GM20431 (cell line): ENCODE results near the gene SLCO3A1.
"Not testable (repeated sequence)": the region's sequence is repeated elsewhere in the genome, so short reads cannot be mapped to it uniquely, and the experiment has no call there.

Experiments
- in situ Hi-C: fragments of 300-500 bp; cut with MseI, MboI; formaldehyde crosslinking; loops from one replicate; pipeline ENCODE4 v1.15.0; 2020; ENCODE audit warnings: low sequenced_read_pairs; ENCODE audit not compliant: unreplicated experiment

SLCO3A1 gene

DNA sequence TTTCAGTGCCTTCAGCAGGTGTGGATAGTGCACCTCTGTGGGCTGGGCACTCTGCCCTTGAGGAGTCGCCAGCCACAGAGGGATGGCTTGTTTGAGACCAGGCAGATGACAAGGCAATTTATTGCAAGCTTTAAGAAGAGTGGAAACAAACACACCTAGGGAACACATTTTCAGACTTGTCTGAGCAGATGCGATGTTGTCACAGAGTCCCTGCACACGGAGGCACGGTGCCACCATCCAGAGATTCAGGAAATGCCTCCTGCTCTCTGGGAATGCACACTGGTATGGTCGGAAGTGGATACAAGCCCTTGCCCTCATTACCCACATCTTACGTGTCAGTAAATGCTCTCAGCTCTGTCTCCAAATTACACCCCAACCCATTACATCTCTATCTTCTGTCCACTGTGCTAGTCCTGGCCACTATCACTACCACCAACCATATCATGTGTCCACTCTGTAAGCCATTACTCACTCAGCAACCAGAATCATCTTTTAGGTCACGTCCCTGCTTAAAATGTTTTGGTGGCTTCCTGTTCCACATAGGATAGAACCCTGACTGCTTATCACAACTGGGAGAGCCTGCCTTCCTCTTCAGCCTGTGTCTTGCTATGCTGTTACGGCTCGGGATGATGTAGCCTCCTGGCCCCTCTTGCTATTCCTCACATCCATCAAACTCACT is 196.9 kb downstream of the SLCO3A1 start:
- in situ Hi-C loops: no loop called here

DNA sequence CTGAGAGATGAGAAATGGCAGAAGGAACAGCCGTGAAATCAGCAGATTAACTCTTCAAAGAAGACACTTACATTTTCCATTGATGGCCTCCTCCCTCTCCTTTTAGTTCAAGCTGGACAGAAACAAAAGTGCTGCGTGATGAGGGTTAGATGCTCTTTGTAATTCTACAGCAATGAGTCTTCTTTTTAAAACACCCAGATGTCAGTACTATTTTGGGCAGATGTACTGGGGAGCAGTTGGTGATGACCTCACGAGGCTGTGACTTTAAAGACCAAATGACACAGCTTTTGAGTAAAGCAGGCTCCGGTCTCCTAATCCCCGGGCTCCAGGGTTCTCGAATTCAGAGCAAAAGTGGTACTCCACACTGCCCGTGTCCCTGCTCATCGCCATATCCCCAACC is 198.2 kb downstream of the SLCO3A1 start:
- in situ Hi-C loops: no loop called here

DNA sequence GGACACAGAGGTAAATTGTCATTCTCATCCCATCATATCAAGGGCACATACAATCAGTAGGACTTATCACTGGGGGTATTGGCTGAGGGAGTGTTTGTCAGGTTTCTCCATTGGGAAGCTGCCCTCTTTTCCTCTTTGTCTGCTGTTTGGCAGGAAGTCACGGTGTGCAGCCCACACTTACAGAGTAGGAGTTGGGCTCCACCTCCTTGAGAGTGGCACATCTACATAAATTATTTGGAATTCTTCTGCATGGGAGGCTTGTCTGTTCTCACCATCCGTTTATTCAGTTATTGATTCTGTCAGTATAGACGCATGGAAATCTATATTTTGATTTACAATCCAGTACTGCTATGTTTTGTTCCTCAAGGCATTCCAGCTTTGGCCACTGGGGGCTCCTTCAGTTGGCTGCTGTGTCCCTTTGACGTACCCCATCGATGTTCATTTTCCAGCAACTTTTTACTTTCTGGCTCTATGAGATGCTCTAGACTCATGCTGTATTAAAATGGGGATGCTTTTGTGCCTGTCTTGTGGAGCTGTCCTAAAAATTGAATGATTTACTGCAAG is 200.3 kb downstream of the SLCO3A1 start:
- in situ Hi-C loops: no loop called here

DNA sequence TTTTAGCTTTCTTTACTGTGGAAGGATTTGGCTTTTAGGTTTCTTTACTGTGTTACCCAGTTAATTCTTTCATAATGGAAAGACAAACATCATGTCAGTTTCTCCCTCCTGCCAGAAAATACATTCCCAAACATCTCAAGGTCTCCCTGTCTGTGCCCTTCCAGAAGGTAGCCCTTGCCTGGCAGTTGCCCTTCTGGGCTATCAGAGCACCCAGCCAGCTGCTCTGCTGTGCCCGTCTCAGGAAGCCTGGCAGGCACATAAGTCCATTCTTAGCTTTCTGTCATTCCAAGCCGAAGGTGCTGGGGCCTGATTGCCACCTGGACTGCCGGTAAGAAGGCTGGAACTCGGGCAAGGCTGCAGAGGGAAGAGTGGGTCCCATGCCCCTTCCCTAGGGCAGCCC is 203.4 kb downstream of the SLCO3A1 start:
- in situ Hi-C loops: no loop called here

DNA sequence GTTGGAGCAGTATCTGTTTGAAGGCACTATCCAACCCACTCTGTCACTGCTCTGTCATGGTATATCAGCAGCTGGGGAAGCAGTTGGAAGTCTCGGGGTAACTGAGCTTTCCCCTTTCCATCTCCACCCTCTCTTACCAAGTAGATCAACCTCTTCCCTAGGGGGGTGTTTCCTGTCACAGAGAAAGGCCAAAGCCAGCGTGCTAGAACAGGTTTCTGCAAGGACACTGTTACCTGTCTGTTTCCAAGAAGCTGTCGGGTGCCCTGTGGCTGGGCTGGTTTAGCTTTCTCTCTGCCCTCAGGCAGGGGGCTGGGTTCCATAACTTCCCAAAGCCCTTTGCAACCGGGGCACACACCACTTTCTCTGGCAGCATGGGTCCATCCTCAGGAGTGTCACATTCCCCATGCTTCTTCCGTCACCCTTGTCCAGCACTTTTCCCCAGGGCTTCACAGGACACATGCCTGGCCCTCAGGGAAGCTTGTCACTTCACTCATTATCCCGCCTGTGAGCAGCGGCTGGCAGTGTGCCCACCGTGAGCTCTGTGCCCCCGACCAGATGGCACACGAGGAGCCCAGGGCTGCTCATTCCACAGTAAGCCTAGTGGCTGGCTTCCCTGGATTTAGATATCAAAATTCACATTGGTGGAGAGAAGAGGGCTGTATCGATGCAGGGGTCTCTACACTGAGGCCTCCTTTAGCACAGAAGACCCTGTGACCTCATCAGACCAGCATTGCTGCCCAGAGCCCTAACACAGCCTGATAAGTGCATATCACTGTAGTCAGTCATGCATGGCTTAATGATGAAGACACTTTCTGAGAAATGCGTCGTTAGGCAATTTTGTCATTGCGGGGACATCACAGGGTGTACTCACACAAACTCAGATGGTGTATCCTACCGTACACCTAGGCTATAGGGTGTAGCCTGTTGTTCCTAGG is 205.8 kb downstream of the SLCO3A1 start:
- in situ Hi-C loops: no loop called here

DNA sequence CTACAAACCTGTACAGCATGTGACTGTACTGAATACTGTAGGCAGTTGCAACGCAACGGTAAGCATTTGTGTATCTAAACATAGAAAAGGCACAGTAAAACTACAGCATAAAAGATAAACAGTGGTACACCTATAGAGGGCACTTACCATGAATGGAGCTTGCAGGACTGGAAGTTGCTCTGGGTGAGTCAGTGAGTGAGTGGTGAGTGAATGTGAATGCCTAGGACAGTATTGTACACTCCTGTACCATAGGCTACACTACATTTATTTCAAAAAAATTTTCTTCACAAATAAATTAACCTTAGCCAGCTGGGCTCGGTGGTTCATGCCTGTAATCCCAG is 206.4 kb downstream of the SLCO3A1 start:
- in situ Hi-C loops: not testable (repeated sequence)

DNA sequence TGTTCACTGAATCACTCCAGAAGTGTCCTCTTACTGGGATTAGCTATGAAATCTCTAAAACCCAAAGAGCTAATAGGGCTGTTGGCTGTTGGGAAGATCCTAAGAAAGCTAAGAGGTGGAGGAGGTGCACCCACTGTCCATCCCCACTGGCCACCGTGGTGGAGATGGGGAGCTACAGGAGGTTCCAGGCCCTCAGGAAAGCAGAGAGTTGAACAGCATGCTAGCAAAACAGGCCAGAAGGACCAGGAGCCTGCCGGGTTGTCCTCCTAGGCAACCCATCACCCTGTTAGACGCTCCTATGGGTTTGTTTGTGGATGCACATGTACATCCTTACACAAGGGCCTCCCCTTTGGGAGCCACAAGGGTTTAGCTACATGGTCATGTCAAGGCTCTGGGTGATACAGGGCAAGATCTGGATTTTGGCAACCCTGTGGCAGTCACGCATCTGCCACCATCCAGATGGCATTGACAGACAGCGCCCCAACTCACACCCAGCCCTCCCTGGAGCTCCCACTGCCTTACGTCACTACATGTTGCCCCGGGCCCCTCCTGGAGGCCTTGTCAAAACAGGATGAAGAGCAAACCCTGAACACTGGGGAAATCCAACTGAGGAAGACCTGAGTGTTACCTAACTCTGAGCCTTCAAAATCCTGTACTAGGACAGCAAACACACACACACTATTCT is 208.1 kb downstream of the SLCO3A1 start:
- in situ Hi-C loops: no loop called here

DNA sequence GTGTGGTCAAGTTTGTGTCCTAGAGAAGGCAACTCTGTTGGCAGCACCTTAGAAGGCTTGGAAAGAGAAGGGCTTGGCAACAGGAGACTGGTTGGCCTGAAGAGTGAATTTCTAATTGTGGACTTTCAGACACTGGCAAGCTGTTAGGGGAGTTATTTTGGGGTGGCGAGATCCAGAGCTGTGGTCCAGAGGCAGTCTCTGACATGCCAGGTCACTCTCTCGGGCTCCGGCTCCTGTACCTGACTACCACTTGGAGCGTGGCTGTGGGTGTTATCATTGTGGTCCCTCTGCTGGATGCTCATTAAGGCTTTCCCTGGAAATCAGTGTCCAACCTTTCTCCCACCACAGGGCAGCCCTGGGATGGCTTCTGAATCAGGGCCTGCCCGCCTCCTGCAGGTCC is 209.0 kb downstream of the SLCO3A1 start:
- in situ Hi-C loops: no loop called here

DNA sequence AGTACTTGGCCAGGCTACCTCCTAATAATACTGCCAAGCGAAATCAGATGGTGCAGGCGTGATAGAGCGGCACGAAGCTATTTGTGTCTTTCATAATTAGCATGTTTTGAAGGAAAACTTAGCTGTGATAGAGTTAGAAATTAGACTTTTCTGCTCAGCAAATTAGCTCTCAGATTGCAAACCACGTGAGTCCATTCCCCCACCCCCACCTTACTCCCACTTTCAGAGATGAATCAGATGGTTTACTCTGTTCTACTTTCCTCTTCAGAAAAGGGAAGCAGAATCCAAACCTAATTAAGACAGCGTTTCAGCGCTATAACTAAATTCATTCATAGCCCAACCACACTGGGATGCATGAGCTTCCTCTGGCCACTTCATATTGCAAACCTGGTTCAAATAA is 214.6 kb downstream of the SLCO3A1 start:
- in situ Hi-C loops: no loop called here

DNA sequence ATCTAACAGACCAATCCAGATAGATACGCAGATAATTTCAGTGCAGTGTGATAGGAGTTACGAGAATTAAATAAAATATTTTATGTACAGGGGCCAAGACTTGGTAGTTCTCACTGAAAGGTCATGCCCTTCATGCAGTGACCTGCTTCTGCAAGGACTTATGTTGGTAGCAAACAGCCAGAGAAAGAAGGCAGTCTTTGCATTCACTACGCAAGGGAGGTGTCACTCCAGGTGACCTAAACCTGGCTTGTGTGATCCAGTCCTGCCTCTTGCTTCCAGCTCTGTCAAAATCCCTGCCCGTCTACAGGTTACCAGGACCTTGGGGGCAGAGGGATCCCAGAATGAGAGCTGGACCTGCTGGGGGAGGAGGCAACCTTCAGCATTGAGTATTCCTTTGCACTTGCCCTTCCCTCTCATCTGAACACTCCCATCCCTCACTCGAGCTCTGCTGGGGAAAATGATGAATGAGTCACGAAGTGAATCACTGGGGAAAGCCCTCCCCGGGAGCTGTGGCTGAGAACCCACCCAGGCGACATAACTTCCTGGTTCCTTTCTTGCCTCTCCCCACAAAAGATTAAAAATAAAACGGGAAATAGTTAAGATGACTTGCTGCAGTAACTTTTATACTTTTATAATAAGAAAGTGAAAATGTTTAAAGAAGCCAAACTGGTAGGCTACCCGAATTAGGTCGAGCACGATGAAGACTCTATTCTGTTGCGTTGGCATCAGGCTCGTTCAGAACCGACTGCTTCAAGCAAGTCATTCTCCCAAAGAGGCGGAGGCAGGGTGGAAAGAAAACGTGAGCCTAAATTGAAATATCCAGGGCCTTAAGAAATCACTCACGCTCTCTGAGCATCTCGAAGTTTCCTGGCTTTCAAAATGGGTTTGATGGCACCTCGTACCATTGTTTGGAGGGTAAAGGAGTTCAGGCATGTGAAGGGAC is 216.1 kb downstream of the SLCO3A1 start:
- in situ Hi-C loops: loop anchor here (10.0 kb wide), 1 partner anchor 775 kb away; no protein-coding TSS in a partner anchor

DNA sequence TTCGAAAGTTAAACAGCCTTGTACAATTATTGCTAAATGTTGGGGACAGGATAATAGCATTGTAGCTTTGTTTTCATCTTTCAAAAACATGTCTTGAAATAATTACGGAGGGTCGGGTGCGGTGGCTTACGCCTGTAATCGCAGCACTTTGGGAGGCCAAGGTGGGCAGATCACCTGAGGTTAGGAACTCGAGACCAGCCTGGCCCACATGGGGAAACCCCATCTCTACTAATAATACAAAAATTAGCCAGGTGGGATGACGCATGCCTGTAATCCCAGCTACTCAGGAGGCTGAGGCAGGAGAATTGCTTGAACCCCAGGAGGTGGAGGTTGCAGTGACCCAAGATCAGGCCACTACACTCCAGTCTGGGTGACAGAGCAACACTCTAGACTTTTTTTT is 216.7 kb downstream of the SLCO3A1 start:
- in situ Hi-C loops: loop anchor here (10.0 kb wide), 1 partner anchor 775 kb away; no protein-coding TSS in a partner anchor

DNA sequence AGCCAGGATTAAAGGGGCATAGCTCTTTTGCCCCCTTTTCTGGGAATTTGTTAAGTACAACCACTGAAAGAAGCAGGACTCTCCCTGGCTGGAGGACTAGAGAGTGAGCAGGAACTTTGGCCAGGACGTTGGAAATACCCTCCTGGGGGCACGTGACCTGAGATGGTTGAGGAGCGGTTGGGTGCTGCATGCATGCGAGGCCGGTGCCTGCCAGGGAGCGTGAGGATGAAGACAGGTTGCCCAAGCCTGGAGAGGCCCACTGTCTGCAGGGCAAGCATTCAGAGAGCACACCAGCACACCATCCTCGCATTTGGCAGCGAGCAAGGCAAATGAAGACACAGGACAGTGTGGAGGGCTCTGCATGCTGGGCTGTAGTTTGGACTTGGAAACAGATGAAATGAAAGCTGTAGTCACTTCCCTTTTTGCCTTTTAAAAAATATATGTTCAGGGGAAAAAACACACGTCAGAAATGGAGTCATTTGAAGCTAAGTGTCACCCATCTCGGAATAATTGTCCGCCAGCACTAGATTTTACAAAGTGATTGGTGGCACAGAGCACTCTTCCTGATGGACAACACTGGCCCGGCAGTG is 217.6 kb downstream of the SLCO3A1 start:
- in situ Hi-C loops: loop anchor here (10.0 kb wide), 1 partner anchor 776 kb away; no protein-coding TSS in a partner anchor

DNA sequence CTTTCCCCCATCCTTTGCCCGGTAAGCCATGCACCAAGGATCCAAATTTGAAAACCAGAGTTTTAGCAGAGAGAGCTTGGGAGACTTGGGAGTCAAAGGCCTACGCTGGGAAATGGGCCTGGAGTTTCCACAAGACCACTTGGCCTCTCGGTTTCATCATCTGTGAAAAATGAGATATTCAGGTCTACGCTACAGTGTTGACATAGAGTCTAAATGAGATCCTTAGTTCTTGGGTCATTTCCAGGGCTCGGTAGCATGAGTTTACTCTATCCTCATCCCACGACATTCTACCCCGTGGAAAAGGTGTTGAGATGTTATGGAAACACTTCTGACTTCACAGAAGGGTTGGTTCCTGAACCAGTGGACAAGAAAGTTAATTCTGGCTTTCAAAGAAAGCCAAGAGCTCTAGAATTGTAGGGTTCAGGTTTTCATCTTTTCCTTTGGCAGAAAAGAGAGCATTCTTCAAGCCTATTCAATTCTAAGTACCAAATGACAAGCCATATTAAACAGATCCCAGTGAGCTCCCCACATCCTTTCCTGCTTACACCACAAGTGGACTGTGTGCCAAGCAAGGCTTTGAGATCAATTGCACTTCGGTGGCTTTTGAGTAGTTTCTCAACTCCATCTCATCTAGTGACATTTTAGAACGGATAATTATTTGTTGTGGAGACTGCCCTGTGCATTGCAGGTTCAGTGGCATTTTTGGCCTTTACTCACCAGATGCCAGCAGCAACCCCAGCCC is 219.7 kb downstream of the SLCO3A1 start:
- in situ Hi-C loops: loop anchor here (10.0 kb wide), 1 partner anchor 778 kb away; no protein-coding TSS in a partner anchor

DNA sequence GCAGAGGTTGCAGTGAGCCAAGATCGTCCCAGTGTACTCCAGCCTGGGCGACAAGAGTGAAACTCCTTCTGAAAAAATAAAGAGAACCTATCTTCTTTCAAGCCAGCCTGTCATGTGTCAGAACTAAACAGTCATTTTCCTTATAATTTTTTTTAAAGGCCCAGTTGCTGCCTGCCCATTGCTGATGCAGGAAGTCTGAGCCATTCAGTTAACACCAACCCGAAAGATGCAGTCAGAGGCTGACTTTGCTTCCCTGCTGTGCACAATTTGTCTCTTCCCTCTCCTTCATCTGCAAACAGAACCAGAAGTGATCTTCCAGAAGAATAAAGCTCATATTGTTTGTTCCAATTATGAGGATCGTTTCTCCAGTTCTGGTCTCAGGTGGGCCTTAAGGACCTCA is 220.6 kb downstream of the SLCO3A1 start:
- in situ Hi-C loops: loop anchor here (10.0 kb wide), 1 partner anchor 779 kb away; no protein-coding TSS in a partner anchor

DNA sequence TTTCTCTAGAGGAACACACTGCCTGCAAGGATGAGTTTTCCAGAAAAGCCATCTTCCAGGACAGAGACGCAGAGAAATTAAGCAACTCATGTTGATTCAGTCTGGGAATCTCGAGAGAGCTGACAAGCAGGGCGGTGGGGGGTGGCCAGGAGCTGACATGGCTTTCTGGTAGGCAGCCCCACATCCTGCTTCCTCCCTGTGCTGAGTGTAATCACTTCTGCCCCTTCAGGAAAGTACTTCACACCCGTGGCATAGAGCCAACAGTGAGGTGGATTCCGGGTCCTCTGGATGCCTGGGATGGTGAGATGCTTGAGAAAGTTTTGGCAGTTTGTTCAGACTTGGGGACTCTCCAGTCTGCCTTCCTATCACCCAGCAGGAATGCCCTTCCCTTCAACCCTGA is 221.1 kb downstream of the SLCO3A1 start:
- in situ Hi-C loops: loop anchor here (10.0 to 25.0 kb wide), 2 partner anchors 638 to 780 kb away; no protein-coding TSS in a partner anchor

DNA sequence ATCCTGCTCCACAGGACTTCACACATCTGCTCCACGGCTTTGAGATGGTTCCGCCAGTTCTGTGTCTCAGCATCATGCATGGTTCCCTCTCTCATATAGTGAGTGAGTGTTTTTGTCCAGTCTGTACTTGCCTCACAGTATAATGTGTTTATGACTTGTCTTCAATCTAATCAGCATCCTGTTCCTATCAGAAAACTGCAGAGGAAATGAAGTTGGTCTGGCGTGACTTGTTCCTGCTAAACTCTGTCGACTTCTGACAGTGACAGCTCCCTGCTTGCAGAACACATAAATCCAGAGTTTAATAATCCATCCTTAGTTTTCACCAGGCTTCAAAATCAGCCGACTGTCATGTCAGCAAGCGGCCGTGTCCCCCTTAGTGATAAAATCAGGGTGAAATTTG is 222.3 kb downstream of the SLCO3A1 start:
- in situ Hi-C loops: loop anchor here (10.0 to 25.0 kb wide), 2 partner anchors 637 to 781 kb away; no protein-coding TSS in a partner anchor

DNA sequence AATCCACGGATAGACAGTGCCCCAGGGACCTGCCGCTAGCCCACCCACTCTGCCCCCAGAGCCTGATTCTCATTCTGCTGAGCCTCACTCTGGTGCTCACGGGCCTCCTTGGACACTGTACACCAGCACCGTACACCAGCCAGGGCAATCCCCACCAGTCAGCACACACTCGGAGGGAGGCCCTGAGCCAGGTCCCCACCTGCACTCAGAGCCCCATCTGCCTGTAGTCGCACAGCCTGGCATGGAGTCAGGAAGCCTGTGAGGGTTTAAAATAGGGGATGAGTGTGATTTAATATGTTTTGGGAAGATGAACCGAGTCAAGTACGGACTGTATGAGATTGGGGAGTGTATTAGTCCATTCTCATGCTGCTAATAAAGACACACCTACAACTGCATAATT is 223.0 kb downstream of the SLCO3A1 start:
- in situ Hi-C loops: loop anchor here (10.0 to 25.0 kb wide), 2 partner anchors 636 to 782 kb away; no protein-coding TSS in a partner anchor
